H1 (cell line): ENCODE results near the gene SLC24A3. TPM values are rescaled to one million over a fixed set of nuclear protein-coding genes. Genes with fewer than 3 reads are reported as not detected.

Experiments
- BACH1 ChIP-seq: IDR thresholded peaks from 2 replicates; pipeline ENCODE4 v1.6.1; 2012; ENCODE audit warnings: low read length, improper control_type of control experiment
- CBX8 ChIP-seq: fragments of 300-800, 300-1000 bp; sonication (generic); IDR thresholded peaks from 2 replicates; pipeline ENCODE4 v1.7.1; 2016; ENCODE audit warnings: low read depth, low read length, borderline replicate concordance
- JUN ChIP-seq: IDR thresholded peaks from 2 replicates; pipeline ENCODE4 v1.6.1; 2011; ENCODE audit warnings: low read depth, mild to moderate bottlenecking, improper control_type of control experiment, low read length
- NANOG ChIP-seq: IDR thresholded peaks from 2 replicates; pipeline ENCODE4 v1.6.1; 2011; ENCODE audit warnings: low read length, low read depth, mild to moderate bottlenecking, inconsistent platforms; ENCODE audit not compliant: insufficient read depth, poor library complexity, severe bottlenecking
- polyA plus RNA-seq, 7 experiments: library from polyadenylated mRNA; depleted of rRNA in 3 of 7; stranded (reverse) in 5 of 7; unstranded in 2 of 7; fragments of >200 nt in 5 of 7; fragments of 200-250 nt in 2 of 7; gene quantifications; 1 replicate in 5 of 7; 2 replicates in 1 of 7; 4 replicates in 1 of 7; pipeline versions ENCODE4 v1.2.1 to v1.2.3, GENCODE V29; 2011 to 2013; ENCODE audit warnings: missing spikeins in 2 of 7, mixed read lengths in 2 of 7
- total RNA-seq: library from RNA; stranded (reverse); fragmentation: NEBNext Ultra II Directional; extraction: Animal tissue kit (Norgen Biotek cat#: 25700); gene quantifications from 2 replicates; pipeline ENCODE4 v1.2.1, GENCODE V29; 2021
- TF ChIP-seq, protein P1 (sequence below): fragments of 300-600 bp; sonication (generic); IDR thresholded peaks from 2 replicates; pipeline ENCODE4 v1.7.1; 2012; ENCODE audit warnings: low read length, moderate library complexity, mild to moderate bottlenecking, inconsistent platforms; ENCODE audit not compliant: insufficient replicate concordance

Gene SLC24A3
- total and polyA plus RNA-seq, 2 of the 8 experiments (the other 6 are each of a cell fraction or from before 2014, with no cell fraction given), result 4.5 to 6.3 TPM

DNA sequence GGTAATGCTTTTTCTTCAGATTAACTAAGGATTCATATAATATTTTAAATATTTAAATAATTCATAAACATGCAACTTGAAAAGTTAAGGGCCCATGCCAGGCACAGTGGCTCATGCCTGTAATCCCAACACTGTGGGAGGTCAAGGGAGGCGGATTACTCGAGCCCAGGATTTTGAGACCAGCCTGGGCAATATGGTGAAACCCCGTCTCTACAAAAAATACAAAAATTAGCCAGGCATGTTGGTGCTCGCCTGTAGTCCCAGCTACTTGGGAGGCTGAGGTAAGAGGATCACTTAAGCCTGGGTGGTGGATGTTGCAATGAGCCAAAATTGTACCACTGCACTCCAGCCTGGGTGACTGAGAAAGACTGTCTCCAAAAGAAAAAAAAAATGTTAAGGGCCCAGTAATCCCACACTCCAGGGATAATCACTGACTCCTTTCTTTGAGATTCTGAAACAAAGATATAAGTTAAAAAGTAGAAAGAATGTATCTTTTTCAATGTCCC, 537.7 kb downstream of the SLC24A3 start (continued):
- no peak for TF ChIP-seq NANOG
- TF ChIP-seq CBX8, result no peak
- no peak for TF ChIP-seq JUN
- no peak for TF ChIP-seq BACH1
- TF ChIP-seq, protein P1, sequence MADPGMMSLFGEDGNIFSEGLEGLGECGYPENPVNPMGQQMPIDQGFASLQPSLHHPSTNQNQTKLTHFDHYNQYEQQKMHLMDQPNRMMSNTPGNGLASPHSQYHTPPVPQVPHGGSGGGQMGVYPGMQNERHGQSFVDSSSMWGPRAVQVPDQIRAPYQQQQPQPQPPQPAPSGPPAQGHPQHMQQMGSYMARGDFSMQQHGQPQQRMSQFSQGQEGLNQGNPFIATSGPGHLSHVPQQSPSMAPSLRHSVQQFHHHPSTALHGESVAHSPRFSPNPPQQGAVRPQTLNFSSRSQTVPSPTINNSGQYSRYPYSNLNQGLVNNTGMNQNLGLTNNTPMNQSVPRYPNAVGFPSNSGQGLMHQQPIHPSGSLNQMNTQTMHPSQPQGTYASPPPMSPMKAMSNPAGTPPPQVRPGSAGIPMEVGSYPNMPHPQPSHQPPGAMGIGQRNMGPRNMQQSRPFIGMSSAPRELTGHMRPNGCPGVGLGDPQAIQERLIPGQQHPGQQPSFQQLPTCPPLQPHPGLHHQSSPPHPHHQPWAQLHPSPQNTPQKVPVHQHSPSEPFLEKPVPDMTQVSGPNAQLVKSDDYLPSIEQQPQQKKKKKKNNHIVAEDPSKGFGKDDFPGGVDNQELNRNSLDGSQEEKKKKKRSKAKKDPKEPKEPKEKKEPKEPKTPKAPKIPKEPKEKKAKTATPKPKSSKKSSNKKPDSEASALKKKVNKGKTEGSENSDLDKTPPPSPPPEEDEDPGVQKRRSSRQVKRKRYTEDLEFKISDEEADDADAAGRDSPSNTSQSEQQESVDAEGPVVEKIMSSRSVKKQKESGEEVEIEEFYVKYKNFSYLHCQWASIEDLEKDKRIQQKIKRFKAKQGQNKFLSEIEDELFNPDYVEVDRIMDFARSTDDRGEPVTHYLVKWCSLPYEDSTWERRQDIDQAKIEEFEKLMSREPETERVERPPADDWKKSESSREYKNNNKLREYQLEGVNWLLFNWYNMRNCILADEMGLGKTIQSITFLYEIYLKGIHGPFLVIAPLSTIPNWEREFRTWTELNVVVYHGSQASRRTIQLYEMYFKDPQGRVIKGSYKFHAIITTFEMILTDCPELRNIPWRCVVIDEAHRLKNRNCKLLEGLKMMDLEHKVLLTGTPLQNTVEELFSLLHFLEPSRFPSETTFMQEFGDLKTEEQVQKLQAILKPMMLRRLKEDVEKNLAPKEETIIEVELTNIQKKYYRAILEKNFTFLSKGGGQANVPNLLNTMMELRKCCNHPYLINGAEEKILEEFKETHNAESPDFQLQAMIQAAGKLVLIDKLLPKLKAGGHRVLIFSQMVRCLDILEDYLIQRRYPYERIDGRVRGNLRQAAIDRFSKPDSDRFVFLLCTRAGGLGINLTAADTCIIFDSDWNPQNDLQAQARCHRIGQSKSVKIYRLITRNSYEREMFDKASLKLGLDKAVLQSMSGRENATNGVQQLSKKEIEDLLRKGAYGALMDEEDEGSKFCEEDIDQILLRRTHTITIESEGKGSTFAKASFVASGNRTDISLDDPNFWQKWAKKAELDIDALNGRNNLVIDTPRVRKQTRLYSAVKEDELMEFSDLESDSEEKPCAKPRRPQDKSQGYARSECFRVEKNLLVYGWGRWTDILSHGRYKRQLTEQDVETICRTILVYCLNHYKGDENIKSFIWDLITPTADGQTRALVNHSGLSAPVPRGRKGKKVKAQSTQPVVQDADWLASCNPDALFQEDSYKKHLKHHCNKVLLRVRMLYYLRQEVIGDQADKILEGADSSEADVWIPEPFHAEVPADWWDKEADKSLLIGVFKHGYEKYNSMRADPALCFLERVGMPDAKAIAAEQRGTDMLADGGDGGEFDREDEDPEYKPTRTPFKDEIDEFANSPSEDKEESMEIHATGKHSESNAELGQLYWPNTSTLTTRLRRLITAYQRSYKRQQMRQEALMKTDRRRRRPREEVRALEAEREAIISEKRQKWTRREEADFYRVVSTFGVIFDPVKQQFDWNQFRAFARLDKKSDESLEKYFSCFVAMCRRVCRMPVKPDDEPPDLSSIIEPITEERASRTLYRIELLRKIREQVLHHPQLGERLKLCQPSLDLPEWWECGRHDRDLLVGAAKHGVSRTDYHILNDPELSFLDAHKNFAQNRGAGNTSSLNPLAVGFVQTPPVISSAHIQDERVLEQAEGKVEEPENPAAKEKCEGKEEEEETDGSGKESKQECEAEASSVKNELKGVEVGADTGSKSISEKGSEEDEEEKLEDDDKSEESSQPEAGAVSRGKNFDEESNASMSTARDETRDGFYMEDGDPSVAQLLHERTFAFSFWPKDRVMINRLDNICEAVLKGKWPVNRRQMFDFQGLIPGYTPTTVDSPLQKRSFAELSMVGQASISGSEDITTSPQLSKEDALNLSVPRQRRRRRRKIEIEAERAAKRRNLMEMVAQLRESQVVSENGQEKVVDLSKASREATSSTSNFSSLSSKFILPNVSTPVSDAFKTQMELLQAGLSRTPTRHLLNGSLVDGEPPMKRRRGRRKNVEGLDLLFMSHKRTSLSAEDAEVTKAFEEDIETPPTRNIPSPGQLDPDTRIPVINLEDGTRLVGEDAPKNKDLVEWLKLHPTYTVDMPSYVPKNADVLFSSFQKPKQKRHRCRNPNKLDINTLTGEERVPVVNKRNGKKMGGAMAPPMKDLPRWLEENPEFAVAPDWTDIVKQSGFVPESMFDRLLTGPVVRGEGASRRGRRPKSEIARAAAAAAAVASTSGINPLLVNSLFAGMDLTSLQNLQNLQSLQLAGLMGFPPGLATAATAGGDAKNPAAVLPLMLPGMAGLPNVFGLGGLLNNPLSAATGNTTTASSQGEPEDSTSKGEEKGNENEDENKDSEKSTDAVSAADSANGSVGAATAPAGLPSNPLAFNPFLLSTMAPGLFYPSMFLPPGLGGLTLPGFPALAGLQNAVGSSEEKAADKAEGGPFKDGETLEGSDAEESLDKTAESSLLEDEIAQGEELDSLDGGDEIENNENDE, result no peak
- TF ChIP-seq, all 59 proteins: peak for 0
